Endodermal cell (in vitro differentiated cells): Measurements from ENCODE around the gene MYO5B. TPM values are rescaled to one million over a fixed set of nuclear protein-coding genes. Genes with fewer than 3 reads are reported as not detected.

Experiments
- DNase-seq: peaks from one replicate; pipeline ENCODE4 v3.0.0-alpha.2; 2017
- H3K27ac ChIP-seq: 2 replicates; pipeline ENCODE4 v1.5.1; 2013; ENCODE audit warnings: mild to moderate bottlenecking, low read depth, low read length, moderate library complexity
- H3K27me3 ChIP-seq: 2 replicates; pipeline ENCODE4 v1.6.1; 2013; ENCODE audit warnings: mild to moderate bottlenecking, low read length, moderate library complexity; ENCODE audit not compliant: insufficient read depth, control insufficient read depth, poor library complexity, severe bottlenecking
- H3K36me3 ChIP-seq: 2 replicates; pipeline ENCODE4 v1.7.0; 2013; ENCODE audit warnings: mild to moderate bottlenecking, low read length, moderate library complexity; ENCODE audit not compliant: control insufficient read depth, insufficient read depth
- H3K4me1 ChIP-seq: one replicate; pipeline ENCODE4 v1.7.0; 2013; ENCODE audit warnings: low read length; ENCODE audit not compliant: control insufficient read depth, insufficient read depth
- H3K4me3 ChIP-seq: 2 replicates; pipeline ENCODE4 v1.5.1; 2013; ENCODE audit warnings: mild to moderate bottlenecking, low read length, moderate library complexity
- H3K9ac ChIP-seq: 2 replicates; pipeline ENCODE4 v1.6.1; 2013; ENCODE audit warnings: mild to moderate bottlenecking, low read length, moderate library complexity; ENCODE audit not compliant: poor library complexity, severe bottlenecking; ENCODE audit errors: extremely low read depth
- H3K9me3 ChIP-seq: 2 replicates; pipeline ENCODE4 v1.6.1; 2013; ENCODE audit warnings: mild to moderate bottlenecking, low read length, moderate library complexity; ENCODE audit not compliant: control insufficient read depth
- H3K27ac Mint-ChIP-seq: 2 replicates; pipeline ENCODE4 v1.8.0; 2020; ENCODE audit warnings: mixed read lengths
- H3K27me3 Mint-ChIP-seq: 2 replicates; pipeline ENCODE4 v1.8.0; 2021; ENCODE audit warnings: mild to moderate bottlenecking, mixed read lengths; ENCODE audit not compliant: insufficient read depth
- H3K36me3 Mint-ChIP-seq: 2 replicates; pipeline ENCODE4 v1.8.0; 2020; ENCODE audit warnings: low read depth, mixed read lengths
- H3K4me1 Mint-ChIP-seq: 2 replicates; pipeline ENCODE4 v1.8.0; 2020; ENCODE audit warnings: mixed read lengths
- H3K4me3 Mint-ChIP-seq: 2 replicates; pipeline ENCODE4 v1.8.0; 2020; ENCODE audit warnings: mild to moderate bottlenecking, moderate library complexity, mixed read lengths
- H3K9me3 Mint-ChIP-seq: 2 replicates; pipeline ENCODE4 v1.8.0; 2020; ENCODE audit warnings: mild to moderate bottlenecking, mixed read lengths
- CTCF ChIP-seq: fragments of 200-600 bp; sonication (generic); conservative IDR thresholded peaks from 2 replicates; pipeline ENCODE4 v1.5.0; 2021; ENCODE audit warnings: antibody characterized with exemption, mild to moderate bottlenecking
- WGBS, 2 experiments: methylation state at CpG; one replicate each; pipeline versions ENCODE4 v1.1.5 to v1.1.7; 2013; ENCODE audit warnings: missing lambda C conversion rate in 2 of 2, mixed read lengths in 1 of 2; ENCODE audit not compliant: insufficient coverage in 1 of 2, insufficient read length in 1 of 2; 5-methylcytosine and 5-hydroxymethylcytosine counted together
- total RNA-seq, 2 donors: library from RNA; stranded (reverse); fragmentation: NEBNext Ultra II Directional in 1 of 2; extraction: Animal tissue kit (Norgen Biotek cat#: 25700) in 1 of 2; gene quantifications; 2 replicates in 1 of 2; 3 replicates in 1 of 2; pipeline ENCODE4 v1.2.1, GENCODE V29; 2021

MYO5B gene
- total RNA-seq, 2 donors from 2014 or later: 12.2 to 16.8 TPM

GRCh38 chr18:50057009-50057408 is 137.9 kb downstream of the MYO5B start:
- H3K27ac Mint-ChIP-seq: no peak overlapping the region
- peaks cover 30% of the 10 kb centered on the region for H3K27me3 Mint-ChIP-seq
- Histone ChIP-seq H3K36me3 (no peaks in the 10 kb centered on the region), H3K27me3 (peaks cover 43% of the 10 kb centered on the region), H3K9ac (no peak overlapping the region), H3K27ac (no peak overlapping the region), H3K9me3 (no peaks in the 10 kb centered on the region), H3K4me3 (no peak overlapping the region), H3K4me1 (no peaks in the 10 kb centered on the region)
- H3K4me1 Mint-ChIP-seq: peaks cover 2% of the 10 kb centered on the region
- H3K9me3 Mint-ChIP-seq: no peaks in the 10 kb centered on the region
- no peaks in the 10 kb centered on the region for H3K36me3 Mint-ChIP-seq
- no peak overlapping the region for H3K4me3 Mint-ChIP-seq
- TF ChIP-seq CTCF: peak; percentile 64
- no peak for DNase-seq

GRCh38 chr18:50056185-50056584 is 138.8 kb downstream of the MYO5B start:
- H3K4me1 ChIP-seq: no peaks in the 10 kb centered on the region
- no peak for TF ChIP-seq CTCF
- no peak overlapping the region for H3K27ac Mint-ChIP-seq
- H3K9me3 Mint-ChIP-seq: no peaks in the 10 kb centered on the region
- H3K4me3 Mint-ChIP-seq: no peak overlapping the region
- H3K9me3 ChIP-seq: no peaks in the 10 kb centered on the region
- no peak overlapping the region for H3K27ac ChIP-seq
- DNase-seq: no peak
- H3K27me3 Mint-ChIP-seq: peaks cover 30% of the 10 kb centered on the region
- whole genome bisulfite sequencing, 2 experiments: 89 to 100% methylated on average over 1 of the region's 1 CpG
- peaks cover 43% of the 10 kb centered on the region for H3K27me3 ChIP-seq
- peaks cover 2% of the 10 kb centered on the region for H3K4me1 Mint-ChIP-seq
- no peak overlapping the region for H3K9ac ChIP-seq
- no peak overlapping the region for H3K4me3 ChIP-seq
- H3K36me3 ChIP-seq: no peaks in the 10 kb centered on the region
- H3K36me3 Mint-ChIP-seq: no peaks in the 10 kb centered on the region

GRCh38 chr18:50055488-50055887 is 139.5 kb downstream of the MYO5B start:
- no peaks in the 10 kb centered on the region for H3K9me3 Mint-ChIP-seq
- no peaks in the 10 kb centered on the region for H3K36me3 Mint-ChIP-seq
- Histone ChIP-seq H3K4me3 (no peak overlapping the region), H3K9me3 (no peaks in the 10 kb centered on the region), H3K27ac (no peak overlapping the region), H3K36me3 (no peaks in the 10 kb centered on the region), H3K27me3 (peaks cover 43% of the 10 kb centered on the region), H3K4me1 (no peaks in the 10 kb centered on the region), H3K9ac (no peak overlapping the region)
- peaks cover 2% of the 10 kb centered on the region for H3K4me1 Mint-ChIP-seq
- H3K4me3 Mint-ChIP-seq: no peak overlapping the region
- no peak for TF ChIP-seq CTCF
- H3K27me3 Mint-ChIP-seq: peaks cover 30% of the 10 kb centered on the region
- no peak for DNase-seq
- H3K27ac Mint-ChIP-seq: no peak overlapping the region
- 79 to 87% methylated on average over 3 to 4 of the region's 4 CpGs for WGBS, 2 experiments
